Astrocyte of the spinal cord (primary cell): ENCODE results near the gene CLN3.

Experiments used
- DNase-seq: peaks from one replicate; pipeline ENCODE4 v3.0.0; 2011; ENCODE audit warnings: low read depth, low spot score
- H3K4me3 ChIP-seq: 2 replicates; pipeline ENCODE4 v1.5.1; 2011; ENCODE audit warnings: low read depth, mild to moderate bottlenecking, low read length, moderate library complexity
- CTCF ChIP-seq: IDR thresholded peaks from 2 replicates; pipeline ENCODE4 v1.5.1; 2012; ENCODE audit warnings: low read depth, mild to moderate bottlenecking, low read length, inconsistent platforms
- in situ Hi-C: cut with HindIII; loops from 2 replicates; pipeline ENCODE4 v1.10.0; 2017; ENCODE audit warnings: low sequenced_read_pairs

CLN3 gene

GRCh38 chr16:28491970-28492474 lies at the start of gene CLN3:
CLN3 (minus strand) TSS chr16:28492074; CDS start chr16:28491759, 315 bp downstream.
- peak within 1 kb of the TSS; percentile 100 for H3K4me3 ChIP-seq
- DNase-seq = peak; percentile 96
- TF ChIP-seq CTCF = no peak
- in situ Hi-C loops = no loop called here

GRCh38 chr16:28540346-28540745 lies 48.5 kb upstream of the CLN3 start:
- no peak for TF ChIP-seq CTCF
- DNase-seq = no peak
- H3K4me3 ChIP-seq = no peak overlapping the region
- in situ Hi-C loops = no loop called here

GRCh38 chr16:28538733-28539596 lies 47.1 kb upstream of the CLN3 start, which contains the start of gene NUPR1:
NUPR1 (minus strand) TSS chr16:28538974; CDS start chr16:28538907, 67 bp downstream.
- in situ Hi-C loops = no loop called here
- H3K4me3 ChIP-seq = peak within 1 kb of the TSS; percentile 44
- DNase-seq = peak; percentile 91
- no peak for TF ChIP-seq CTCF

GRCh38 chr16:28537964-28538732 lies 46.3 kb upstream of the CLN3 start:
- no peak for TF ChIP-seq CTCF

GRCh38 chr16:28537076-28537475 lies 45.2 kb upstream of the CLN3 start:
- H3K4me3 ChIP-seq = peak overlapping the region; percentile 44
- no peak for TF ChIP-seq CTCF
- no peak for DNase-seq
- in situ Hi-C loops = no loop called here

More at GRCh38 chr16:28537964-28538732, 46.3 kb upstream of the CLN3 start:
- in situ Hi-C loops = no loop called here
- DNase-seq = no peak
- peak overlapping the region; percentile 44 for H3K4me3 ChIP-seq

- no peak for DNase-seq
- in situ Hi-C loops = no loop called here
Observed at GRCh38 chr16:28534542-28535373, 42.9 kb upstream of the CLN3 start.

More at GRCh38 chr16:28534542-28535373, 42.9 kb upstream of the CLN3 start:
- no peak overlapping the region for H3K4me3 ChIP-seq
- TF ChIP-seq CTCF = no peak
